HG03571 (cell line): ENCODE data around the gene SHBG.
A peak's percentile ranks its signal among the peaks of the same experiment; 100 is the strongest.
"Not testable (repeated sequence)": the region's sequence is repeated elsewhere in the genome, so short reads cannot be mapped to it uniquely, and the experiment has no call there.

ENCODE experiments used
- ATAC-seq: cut with Tn5 transposase; IDR thresholded peaks from one replicate; pipeline ENCODE4 v1.9.1; 2021; ENCODE audit not compliant: unreplicated experiment

Gene SHBG

GRCh38 chr17:7611635-7612293 is 18.2 kb upstream of the SHBG start:
- ATAC-seq = no peak

DNA sequence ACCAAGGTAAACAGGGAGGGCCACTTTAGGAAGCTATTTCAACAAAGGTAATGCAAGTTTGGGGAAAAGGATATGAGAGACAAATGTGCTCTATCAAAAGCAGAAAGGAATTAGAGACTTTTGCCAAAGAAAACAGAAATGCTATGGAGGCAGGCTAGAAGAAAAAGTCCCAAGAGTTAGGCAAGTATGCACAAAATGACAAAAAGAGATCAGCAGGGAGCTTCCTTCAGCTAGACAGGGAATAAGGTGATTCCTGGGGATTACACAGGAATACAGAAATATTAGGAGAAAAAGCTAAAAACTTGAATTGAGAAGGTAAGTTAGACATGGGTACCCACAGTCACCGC is 17.7 kb upstream of the SHBG start:
- ATAC-seq = no peak

- ATAC-seq = no peak
Observed at GRCh38 chr17:7613769-7614424, 16.0 kb upstream of the SHBG start.

DNA sequence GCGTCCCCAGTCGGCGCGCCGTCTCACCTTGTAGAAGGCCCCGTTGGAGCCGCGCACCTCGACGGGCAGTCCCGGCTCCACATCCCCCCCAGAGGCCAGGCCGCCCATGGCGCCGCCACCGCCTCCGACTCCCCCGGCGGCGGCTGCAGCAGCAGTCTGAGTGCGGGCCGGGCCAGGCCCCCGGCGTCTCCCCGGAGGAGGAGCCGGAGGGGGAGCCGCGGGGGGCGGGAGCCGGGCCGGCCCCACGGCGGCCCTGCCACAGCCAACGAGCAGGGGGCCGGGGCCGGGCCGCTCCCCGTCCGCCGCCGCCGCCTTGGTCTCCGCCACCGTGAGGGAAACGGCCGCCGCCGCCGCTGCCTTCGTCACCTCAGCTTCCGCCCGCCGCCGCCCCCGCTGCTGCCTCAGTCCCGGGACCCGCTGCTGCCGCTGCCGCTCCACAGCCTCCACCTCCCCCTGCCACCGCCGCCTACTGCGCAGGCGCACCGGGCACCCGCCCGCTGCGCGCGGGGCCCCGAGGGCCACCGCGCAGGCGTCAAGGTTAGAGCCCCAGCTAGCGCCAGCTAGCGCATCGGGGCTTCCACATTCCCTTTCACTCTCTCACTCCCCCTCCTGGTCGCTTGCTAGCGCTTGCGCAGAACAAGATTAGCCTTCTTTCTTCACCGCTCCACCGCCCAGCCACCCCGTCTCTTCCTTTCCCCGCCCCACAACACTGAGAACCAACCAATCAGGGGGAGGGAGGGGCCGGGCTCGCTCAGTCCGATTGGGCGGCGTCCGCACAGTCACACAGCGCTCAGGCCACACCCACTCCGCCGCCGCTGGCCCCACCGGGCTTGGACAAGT is 15.3 kb upstream of the SHBG start, which contains the start of gene FXR2:
Gene FXR2 (minus strand): TSS at position 473 of the 840 bp plus-strand sequence. CDS start 365 bp downstream, at position 108.
- ATAC-seq = peak; percentile 83

DNA sequence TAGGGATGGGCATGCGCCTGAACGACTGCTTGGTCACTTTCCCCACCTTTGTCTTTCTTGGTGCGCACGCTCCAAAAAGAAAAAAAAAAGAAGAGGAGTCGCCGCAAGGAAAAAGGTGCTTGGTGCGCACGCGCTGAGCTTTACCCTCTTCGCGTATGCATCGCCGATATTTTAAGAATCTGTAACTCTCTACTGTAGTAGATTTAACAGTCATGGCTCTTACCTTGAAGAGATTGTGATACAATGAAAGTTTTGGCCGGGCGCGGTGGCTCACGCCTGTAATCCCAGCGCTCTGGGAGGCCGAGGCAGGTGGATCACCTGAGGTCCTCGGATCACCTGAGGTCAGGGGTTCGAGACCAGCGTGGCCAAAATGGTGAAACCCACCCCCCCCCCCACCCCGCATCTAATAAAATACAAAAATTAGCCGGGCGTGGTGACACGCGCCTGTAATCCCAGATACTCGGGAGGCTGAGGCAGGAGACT is 14.6 kb upstream of the SHBG start:
- ATAC-seq = no peak

GRCh38 chr17:7618608-7619007 is 11.3 kb upstream of the SHBG start:
- no peak for ATAC-seq

DNA sequence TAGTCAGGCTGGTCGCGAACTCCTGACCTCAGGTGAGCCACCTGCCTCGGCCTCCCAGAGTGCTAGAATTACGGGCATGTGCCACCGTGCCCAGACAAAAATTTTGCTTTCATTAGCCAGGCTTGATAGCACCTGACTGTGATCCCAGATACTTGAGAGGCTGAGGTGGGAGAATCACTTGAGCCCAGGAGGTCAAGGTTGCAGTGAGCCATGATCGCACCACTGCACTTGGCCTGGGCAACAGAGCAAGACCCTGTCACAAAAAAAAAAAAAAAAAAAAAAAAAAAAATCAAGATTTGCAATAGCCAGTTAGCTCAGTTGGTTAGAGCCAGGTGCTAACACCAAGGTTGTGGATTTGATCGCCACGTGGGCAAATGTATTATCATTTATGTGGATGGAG is 9.1 kb upstream of the SHBG start:
- ATAC-seq = no peak

- ATAC-seq = no peak
Observed at GRCh38 chr17:7623661-7624060, 6.3 kb upstream of the SHBG start.

DNA sequence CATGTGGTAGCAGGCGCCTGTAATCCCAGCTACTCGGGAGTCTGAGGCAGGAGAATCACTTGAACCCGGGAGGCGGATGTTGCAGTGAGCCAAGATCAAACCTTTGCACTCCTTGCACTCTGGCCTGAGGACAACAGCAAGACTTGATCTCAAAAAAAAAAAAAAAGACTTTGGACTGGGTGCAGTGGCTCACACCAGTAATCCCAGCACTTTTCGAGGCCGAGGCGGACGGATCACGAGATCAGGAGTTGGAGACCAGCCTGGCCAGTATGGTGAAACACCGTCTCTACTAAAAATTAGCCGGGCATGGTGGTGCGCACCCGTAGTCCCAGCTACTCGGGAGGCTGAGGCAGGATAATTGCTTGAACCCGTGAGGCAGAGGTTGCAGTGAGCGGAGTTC is 4.2 kb upstream of the SHBG start:
- ATAC-seq = not testable (repeated sequence)

DNA sequence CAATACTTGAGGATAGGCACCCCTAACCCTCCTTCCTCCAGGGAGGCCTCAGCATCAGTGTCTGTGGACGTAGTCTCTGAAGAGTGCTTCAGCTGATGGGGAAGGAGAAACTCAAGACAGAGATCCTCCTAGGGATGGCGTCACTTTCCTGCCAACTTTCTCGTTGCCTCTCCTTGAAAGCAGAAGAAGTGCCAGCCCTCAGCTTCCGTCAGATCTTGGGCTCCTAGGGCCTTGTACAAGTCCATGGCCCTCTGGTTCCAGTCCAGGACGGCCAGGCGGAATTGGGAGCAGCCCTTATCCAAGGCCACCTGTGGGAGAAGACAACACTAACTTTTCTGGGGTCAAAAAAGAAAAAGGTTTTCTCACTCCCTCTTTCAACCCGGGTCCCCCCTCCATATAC is 3.6 kb upstream of the SHBG start:
- ATAC-seq = no peak

DNA sequence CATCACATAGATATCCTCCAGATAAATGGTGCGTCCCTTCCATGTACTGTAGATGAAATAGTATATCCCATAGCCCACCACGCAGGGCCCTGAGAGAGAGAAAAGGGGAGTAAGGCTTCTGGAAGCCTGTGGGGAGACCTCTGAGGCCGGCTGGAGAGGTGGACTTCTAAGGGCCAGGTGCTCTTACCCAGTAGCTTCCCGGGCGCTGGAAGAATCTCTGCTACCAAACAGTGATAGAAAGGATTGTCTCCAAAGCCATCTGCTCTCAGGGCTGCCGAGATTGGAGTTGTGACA is 3.0 kb upstream of the SHBG start:
- no peak for ATAC-seq

GRCh38 chr17:7627250-7628121 is 2.4 kb upstream of the SHBG start, which contains the start of gene SAT2:
SAT2 (minus strand) TSS chr17:7627821; CDS start chr17:7627635, 186 bp downstream.
- peak; percentile 80 for ATAC-seq

DNA sequence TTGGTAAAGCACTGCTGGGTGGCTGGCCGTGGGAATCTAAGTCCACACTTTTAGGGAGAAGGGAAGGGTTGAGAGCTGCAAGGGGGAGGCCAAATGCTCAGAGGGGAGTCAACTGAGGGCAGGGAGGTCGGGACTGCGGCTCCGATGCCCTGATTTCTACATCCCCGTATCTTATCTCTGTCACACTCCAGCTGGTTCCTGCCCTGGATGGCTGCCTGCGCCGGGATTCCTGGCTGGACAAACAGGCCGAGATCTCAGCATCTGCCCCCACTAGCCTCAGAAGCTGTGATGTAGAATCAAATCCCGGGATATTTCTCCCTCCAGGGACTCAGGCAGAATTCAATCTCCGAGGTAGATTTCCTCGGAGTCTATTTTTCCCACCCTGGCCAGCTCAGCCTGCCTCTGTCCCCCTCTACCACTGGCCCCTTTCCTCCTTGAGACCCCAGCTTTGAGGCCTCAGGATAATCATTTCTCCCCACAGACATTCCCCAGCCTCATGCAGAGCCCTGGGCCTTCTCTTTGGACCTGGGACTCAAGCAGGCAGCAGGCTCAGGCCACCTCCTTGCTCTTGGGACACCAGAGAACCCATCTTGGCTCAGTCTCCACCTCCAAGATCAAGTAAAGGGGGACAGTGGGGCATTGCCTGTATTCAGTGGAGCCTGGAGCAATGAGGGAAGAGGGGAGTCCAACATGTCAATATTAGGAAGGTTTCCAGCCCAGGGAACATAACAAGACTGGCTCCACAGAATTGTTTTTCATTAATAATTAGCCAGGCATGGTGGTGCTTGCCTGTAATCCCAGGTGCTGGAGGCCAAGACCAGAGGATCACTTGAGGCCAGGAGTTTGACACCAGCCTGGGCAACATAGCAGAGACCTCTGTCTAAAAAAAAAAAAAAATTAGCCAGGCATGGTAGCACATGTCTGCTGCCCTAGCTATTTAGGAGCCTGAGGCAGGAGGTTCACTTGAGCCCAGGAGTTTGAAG is 1.8 kb downstream of the SHBG start:
- ATAC-seq = no peak

DNA sequence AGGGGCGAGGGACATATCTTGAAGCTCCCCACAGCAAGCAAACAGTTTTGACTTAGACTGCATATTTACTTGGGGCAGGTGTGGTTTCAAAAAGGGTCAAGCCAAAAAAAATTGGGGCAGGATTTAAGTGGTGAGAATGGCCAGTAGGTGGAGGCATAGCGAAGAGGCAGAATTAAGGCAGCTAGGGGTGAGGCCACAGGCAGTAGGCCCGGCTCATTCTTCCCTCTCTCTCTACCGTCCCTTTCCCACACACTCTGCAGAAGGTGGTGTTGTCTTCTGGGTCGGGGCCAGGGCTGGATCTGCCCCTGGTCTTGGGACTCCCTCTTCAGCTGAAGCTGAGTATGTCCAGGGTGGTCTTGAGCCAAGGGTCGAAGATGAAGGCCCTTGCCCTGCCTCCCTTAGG is 2.6 kb downstream of the SHBG start:
- ATAC-seq = no peak

DNA sequence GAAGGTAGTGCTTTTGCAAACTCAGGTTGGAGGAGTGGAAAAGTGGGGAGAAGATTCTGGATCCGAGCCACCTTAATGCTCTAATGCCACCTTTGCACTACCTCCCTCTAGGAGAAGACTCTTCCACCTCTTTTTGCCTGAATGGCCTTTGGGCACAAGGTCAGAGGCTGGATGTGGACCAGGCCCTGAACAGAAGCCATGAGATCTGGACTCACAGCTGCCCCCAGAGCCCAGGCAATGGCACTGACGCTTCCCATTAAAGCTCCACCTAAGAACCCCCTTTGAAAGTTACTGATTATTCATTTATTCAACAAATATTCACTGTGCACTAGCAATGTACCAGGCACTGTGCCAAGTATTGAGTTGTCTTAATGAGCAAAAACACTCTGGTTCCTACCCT is 3.2 kb downstream of the SHBG start:
- no peak for ATAC-seq

DNA sequence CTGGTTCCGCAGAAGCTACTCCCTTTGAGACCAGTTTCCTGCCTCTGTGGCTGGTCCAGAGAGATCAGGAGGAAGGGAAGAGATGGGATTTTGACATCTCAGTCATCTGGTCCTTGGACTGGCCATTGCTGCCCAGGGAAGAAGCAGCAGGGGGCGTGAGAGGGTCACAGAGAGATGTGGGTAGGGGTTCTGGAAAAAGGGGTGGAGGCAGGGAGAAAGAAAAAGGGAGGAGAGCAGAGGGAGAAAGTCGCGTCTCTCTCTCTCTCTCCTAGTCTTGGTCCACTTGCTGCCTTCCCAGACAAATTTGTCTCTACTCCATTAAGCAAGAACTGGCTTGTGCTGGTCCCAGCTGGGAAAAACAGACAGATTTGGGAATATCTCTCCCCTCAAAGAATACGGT is 4.4 kb downstream of the SHBG start:
- no peak for ATAC-seq

GRCh38 chr17:7636163-7636562 is 6.2 kb downstream of the SHBG start:
- ATAC-seq = no peak

DNA sequence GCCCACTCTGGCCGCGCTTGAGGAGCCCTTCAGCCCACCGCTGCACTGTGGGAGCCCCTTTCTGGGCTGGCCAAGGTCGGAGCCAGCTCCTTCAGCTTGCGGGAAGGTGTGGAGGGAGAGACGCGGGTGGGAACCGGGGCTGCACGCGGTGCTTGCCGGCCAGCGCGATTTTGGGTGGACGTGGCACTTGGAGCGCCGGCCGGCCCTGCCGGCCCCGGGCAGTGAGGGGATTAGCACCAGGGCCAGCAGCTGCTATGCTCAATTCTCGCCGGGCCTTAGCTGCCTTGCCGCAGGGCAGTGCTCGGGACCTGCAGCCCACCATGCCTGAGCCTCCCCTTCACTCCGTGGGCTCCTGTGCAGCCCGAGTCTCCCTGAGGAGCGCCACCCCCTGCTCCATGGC is 10.8 kb downstream of the SHBG start:
- no peak for ATAC-seq

DNA sequence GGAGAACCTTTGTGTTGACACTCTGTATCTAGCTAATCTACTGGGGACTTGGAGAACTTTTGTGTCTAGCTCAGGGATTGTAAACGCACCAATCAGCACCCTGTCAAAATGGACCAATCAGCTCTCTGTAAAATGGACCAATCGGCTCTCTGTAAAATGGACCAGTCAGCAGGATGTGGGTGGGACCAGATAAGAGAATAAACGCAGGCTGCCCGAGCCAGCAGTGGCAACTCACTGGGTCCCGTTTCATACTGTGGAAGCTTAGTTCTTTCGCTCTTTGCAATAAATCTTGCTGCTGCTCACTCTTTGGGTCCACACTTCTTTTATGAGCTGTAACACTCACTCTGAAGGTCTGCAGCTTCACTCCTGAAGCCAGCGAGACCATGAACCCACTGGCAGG is 11.7 kb downstream of the SHBG start:
- ATAC-seq = not testable (repeated sequence)

GRCh38 chr17:7644775-7645174 is 14.8 kb downstream of the SHBG start:
- no peak for ATAC-seq
